HCT116 (cell line): Measurements from ENCODE around the gene SLC25A21.

Source experiments
- ATF3 ChIP-seq: IDR thresholded peaks from 2 replicates; pipeline ENCODE4 v1.6.1; 2012
- CBX3 ChIP-seq: IDR thresholded peaks from 2 replicates; pipeline ENCODE4 v1.6.1; 2012; ENCODE audit warnings: low read depth
- CTCF ChIP-seq, 3 experiments: fragments of 200-600 bp in 1 of 3; sonication (generic) in 1 of 3; IDR thresholded peaks in 2 of 3; conservative IDR thresholded peaks in 1 of 3; 2 replicates each; pipeline ENCODE4 v1.5.1; 2012 to 2017; ENCODE audit warnings: low read depth in 2 of 3, low read length in 2 of 3, antibody characterized with exemption in 1 of 3, borderline replicate concordance in 1 of 3, control low read depth in 1 of 3, mild to moderate bottlenecking in 1 of 3, mixed read lengths in 1 of 3, mixed run types in 1 of 3, moderate library complexity in 1 of 3; ENCODE audit not compliant: insufficient read depth in 1 of 3
- POLR2A ChIP-seq: IDR thresholded peaks from 2 replicates; pipeline ENCODE4 v1.7.0; 2011; ENCODE audit warnings: borderline replicate concordance; ENCODE audit not compliant: insufficient read depth, insufficient read length; ENCODE audit errors: extremely low read depth
- POLR2AphosphoS5 ChIP-seq: IDR thresholded peaks from 2 replicates; pipeline ENCODE4 v1.6.1; 2011; ENCODE audit warnings: mild to moderate bottlenecking, low read depth, low read length, moderate library complexity

- TF ChIP-seq CTCF (IDR thresholded peaks at IDR 0.05 in 2 of 3, conservative IDR thresholded peaks at IDR 0.05 in 1 of 3; ENCODE audit: borderline replicate concordance in 1 of 3, insufficient read depth in 1 of 3, low read depth in 2 of 3, low read length in 2 of 3), result peak; percentile 21 to 41 (median 36); a peak in 4 of 6 replicates
- no peak for TF ChIP-seq ATF3
- no peak for TF ChIP-seq POLR2AphosphoS5
- TF ChIP-seq POLR2A, result no peak
- TF ChIP-seq CBX3, result no peak
Measured at GRCh38 chr14:36647824-36648753, 524.3 kb downstream of the SLC25A21 start.
